A673 (cell line): Measurements from ENCODE around the gene OR52N1.

ENCODE experiments used
- CTCF ChIP-seq: fragments of 300-800, 200-600 bp; sonication (generic); conservative IDR thresholded peaks from 2 replicates; pipeline ENCODE4 v1.5.1; 2017; ENCODE audit warnings: low read depth, mild to moderate bottlenecking, antibody characterized with exemption, low read length, moderate library complexity, mixed read lengths
- EZH2 ChIP-seq: fragments of 200-600 bp; sonication (generic); IDR thresholded peaks from 2 replicates; pipeline ENCODE4 v1.6.1; 2017; ENCODE audit warnings: borderline replicate concordance, low read depth, mild to moderate bottlenecking, mixed read lengths, antibody characterized with exemption, low read length; ENCODE audit not compliant: poor library complexity, severe bottlenecking

GRCh38 chr11:5737091-5737490 lies 54.0 kb downstream of the OR52N1 start:
- TF ChIP-seq EZH2 (no peak), CTCF (no peak)
